Neural cell (in vitro differentiated cells): ENCODE data around the gene NACC2. TPM values are rescaled to one million over a fixed set of nuclear protein-coding genes. Genes with fewer than 3 reads are reported as not detected.

Source experiments
- H2AFZ ChIP-seq: fragments of 200-600, 300-800 bp; sonication (generic), shearing (Covaris generic); 2 replicates; pipeline ENCODE4 v1.6.0; 2014; ENCODE audit warnings: low read depth, mild to moderate bottlenecking, antibody characterized with exemption, low read length, moderate library complexity
- H3F3A ChIP-seq: fragments of 200-600 bp; shearing (Covaris generic); 2 replicates; pipeline ENCODE4 v1.6.1; 2016; ENCODE audit warnings: mild to moderate bottlenecking, moderate library complexity, mixed read lengths, antibody characterized with exemption, low read length; ENCODE audit not compliant: insufficient read depth, poor library complexity, severe bottlenecking
- H3K27ac ChIP-seq: fragments of 200-600, 300-800 bp; sonication (generic), shearing (Covaris generic); 2 replicates; pipeline ENCODE4 v1.5.1; 2014; ENCODE audit warnings: mild to moderate bottlenecking, low read length, moderate library complexity
- H3K27me3 ChIP-seq: fragments of 300-800, 200-600 bp; sonication (generic), shearing (Covaris generic); 2 replicates; pipeline ENCODE4 v1.6.0; 2014; ENCODE audit warnings: mild to moderate bottlenecking, low read depth, low read length, moderate library complexity; ENCODE audit not compliant: insufficient read depth
- H3K36me3 ChIP-seq: fragments of 300-800, 200-600 bp; sonication (generic), shearing (Covaris generic); 2 replicates; pipeline ENCODE4 v1.5.1; 2014; ENCODE audit warnings: mild to moderate bottlenecking, antibody characterized with exemption, low read length, moderate library complexity; ENCODE audit not compliant: insufficient read depth
- H3K4me2 ChIP-seq: fragments of 300-800, 200-600 bp; sonication (generic), shearing (Covaris generic); 2 replicates; pipeline ENCODE4 v1.6.0; 2014; ENCODE audit warnings: mild to moderate bottlenecking, low read length
- H3K4me3 ChIP-seq: fragments of 300-800, 200-600 bp; sonication (generic), shearing (Covaris generic); 2 replicates; pipeline ENCODE4 v1.5.1; 2014; ENCODE audit warnings: mild to moderate bottlenecking, low read length, moderate library complexity
- H3K79me2 ChIP-seq: fragments of 200-600 bp; shearing (Covaris generic); replicated peaks from 2 replicates; pipeline ENCODE4 v1.6.0; 2014; ENCODE audit warnings: mild to moderate bottlenecking, low read length, moderate library complexity; ENCODE audit not compliant: insufficient read depth
- H3K9ac ChIP-seq: fragments of 300-800, 200-600 bp; sonication (generic), shearing (Covaris generic); 2 replicates; pipeline ENCODE4 v1.6.1; 2016; ENCODE audit warnings: mild to moderate bottlenecking, low read length, mixed read lengths
- H3K9me2 ChIP-seq: fragments of 200-600 bp; shearing (Covaris generic); 2 replicates; pipeline ENCODE4 v1.6.1; 2016; ENCODE audit warnings: mild to moderate bottlenecking, low read length, mixed read lengths; ENCODE audit not compliant: insufficient read depth
- H3K9me3 ChIP-seq: fragments of 200-600, 300-800 bp; sonication (generic), shearing (Covaris generic); 2 replicates; pipeline ENCODE4 v1.6.1; 2016; ENCODE audit warnings: mild to moderate bottlenecking, mixed run types, low read length, moderate library complexity, mixed read lengths
- H4K20me1 ChIP-seq: fragments of 200-600 bp; shearing (Covaris generic); 2 replicates; pipeline ENCODE4 v1.6.1; 2016; ENCODE audit warnings: mild to moderate bottlenecking, mixed run types; ENCODE audit not compliant: insufficient read depth
- CTCF ChIP-seq: fragments of 450-650 bp; IDR thresholded peaks from 2 replicates; pipeline ENCODE4 v1.5.1; 2014; ENCODE audit warnings: antibody characterized with exemption, mild to moderate bottlenecking, moderate library complexity; ENCODE audit not compliant: poor library complexity, severe bottlenecking
- EP300 ChIP-seq: fragments of 450-650 bp; conservative IDR thresholded peaks from 2 replicates; pipeline ENCODE4 v1.6.1; 2014; ENCODE audit warnings: antibody characterized with exemption, mild to moderate bottlenecking, moderate library complexity; ENCODE audit not compliant: poor library complexity, severe bottlenecking
- EZH2 ChIP-seq: fragments of 200-600, 300-800 bp; shearing (Covaris generic), sonication (generic); IDR thresholded peaks from 2 replicates; pipeline ENCODE4 v1.6.1; 2014; ENCODE audit warnings: antibody characterized with exemption, low read length, borderline replicate concordance, mild to moderate bottlenecking; ENCODE audit not compliant: insufficient read depth, poor library complexity, severe bottlenecking
- MXI1 ChIP-seq: fragments of 450-650 bp; conservative IDR thresholded peaks from 2 replicates; pipeline ENCODE4 v1.6.1; 2014; ENCODE audit warnings: antibody characterized with exemption, mild to moderate bottlenecking; ENCODE audit not compliant: poor library complexity, severe bottlenecking
- POLR2AphosphoS5 ChIP-seq: IDR thresholded peaks from 2 replicates; pipeline ENCODE4 v1.6.1; 2012
- RAD21 ChIP-seq: fragments of 450-650 bp; conservative IDR thresholded peaks from 2 replicates; pipeline ENCODE4 v1.6.1; 2014; ENCODE audit warnings: antibody characterized with exemption, mild to moderate bottlenecking, moderate library complexity
- REST ChIP-seq: IDR thresholded peaks from 2 replicates; pipeline ENCODE4 v1.6.1; 2012; ENCODE audit warnings: borderline replicate concordance
- SMC3 ChIP-seq: fragments of 450-650 bp; conservative IDR thresholded peaks from 2 replicates; pipeline ENCODE4 v1.6.1; 2014; ENCODE audit warnings: antibody characterized with exemption, mild to moderate bottlenecking, moderate library complexity; ENCODE audit not compliant: poor library complexity
- TAF1 ChIP-seq: IDR thresholded peaks from 2 replicates; pipeline ENCODE4 v1.6.1; 2012; ENCODE audit warnings: low read depth
- polyA plus RNA-seq: library from polyadenylated mRNA; depleted of rRNA; stranded (reverse); fragments of >200 nt; gene quantifications from 2 replicates; pipeline ENCODE4 v1.2.3, GENCODE V29; 2014

The NACC2 gene
- polyA plus RNA-seq, 1 donor from 2014 or later = 1.7 TPM

GRCh38 chr9:136019681-136020060 is 75.4 kb downstream of the NACC2 start:
- Histone ChIP-seq H3K9me3 (no peaks in the 10 kb centered on the region), H3K9ac (no peak overlapping the region), H3K27ac (no peak overlapping the region), H3F3A (no peaks in the 10 kb centered on the region), H2AFZ (no peak overlapping the region), H4K20me1 (no peaks in the 10 kb centered on the region), H3K36me3 (no peaks in the 10 kb centered on the region), H3K9me2 (no peaks in the 10 kb centered on the region), H3K4me2 (no peak overlapping the region), H3K27me3 (no peaks in the 10 kb centered on the region), H3K79me2 (no peaks in the 10 kb centered on the region), H3K4me3 (no peak overlapping the region)
- TF ChIP-seq TAF1 = no peak
- TF ChIP-seq SMC3 = no peak
- no peak for TF ChIP-seq CTCF
- TF ChIP-seq REST = no peak

GRCh38 chr9:136019041-136019680 is 75.9 kb downstream of the NACC2 start:
- Histone ChIP-seq H3K79me2 (no peaks in the 10 kb centered on the region), H3K4me3 (no peak overlapping the region), H2AFZ (no peak overlapping the region), H3K9ac (no peak overlapping the region), H4K20me1 (no peaks in the 10 kb centered on the region), H3K9me3 (no peaks in the 10 kb centered on the region), H3K27ac (no peak overlapping the region), H3F3A (no peaks in the 10 kb centered on the region), H3K4me2 (no peak overlapping the region), H3K36me3 (no peaks in the 10 kb centered on the region), H3K9me2 (no peaks in the 10 kb centered on the region), H3K27me3 (no peaks in the 10 kb centered on the region)
- TF ChIP-seq TAF1 = no peak
- TF ChIP-seq SMC3 = no peak
- TF ChIP-seq REST = no peak
- no peak for TF ChIP-seq MXI1
- no peak for TF ChIP-seq EZH2
- TF ChIP-seq EP300 = no peak
- no peak for TF ChIP-seq RAD21
- TF ChIP-seq CTCF = no peak
- no peak for TF ChIP-seq POLR2AphosphoS5
